Gastroesophageal sphincter (tissue), 3 donors: ENCODE data around the gene RANBP3.

Experiments used
- CTCF ChIP-seq, 4 experiments: fragments of 200-600 bp in 2 of 4; fragments of 450-650 bp in 2 of 4; sonication (generic) in 1 of 4; IDR thresholded peaks; one replicate each; pipeline ENCODE4 v1.5.1; 2017 to 2019; ENCODE audit warnings: antibody characterized with exemption in 4 of 4, mild to moderate bottlenecking in 2 of 4, moderate library complexity in 2 of 4
- EP300 ChIP-seq: sonication (generic); formaldehyde crosslinking; IDR thresholded peaks from one replicate; pipeline ENCODE4 v1.6.1; 2017; ENCODE audit warnings: antibody characterized with exemption, mild to moderate bottlenecking
- POLR2A ChIP-seq, 2 donors: fragments of 450-650 bp; IDR thresholded peaks; one replicate each; pipeline ENCODE4 v1.6.1; 2017; ENCODE audit warnings: antibody characterized with exemption in 2 of 2, mild to moderate bottlenecking in 2 of 2, moderate library complexity in 1 of 2
- POLR2AphosphoS5 ChIP-seq: sonication (generic); formaldehyde crosslinking; IDR thresholded peaks from one replicate; pipeline ENCODE4 v1.6.1; 2017; ENCODE audit warnings: antibody characterized with exemption

DNA sequence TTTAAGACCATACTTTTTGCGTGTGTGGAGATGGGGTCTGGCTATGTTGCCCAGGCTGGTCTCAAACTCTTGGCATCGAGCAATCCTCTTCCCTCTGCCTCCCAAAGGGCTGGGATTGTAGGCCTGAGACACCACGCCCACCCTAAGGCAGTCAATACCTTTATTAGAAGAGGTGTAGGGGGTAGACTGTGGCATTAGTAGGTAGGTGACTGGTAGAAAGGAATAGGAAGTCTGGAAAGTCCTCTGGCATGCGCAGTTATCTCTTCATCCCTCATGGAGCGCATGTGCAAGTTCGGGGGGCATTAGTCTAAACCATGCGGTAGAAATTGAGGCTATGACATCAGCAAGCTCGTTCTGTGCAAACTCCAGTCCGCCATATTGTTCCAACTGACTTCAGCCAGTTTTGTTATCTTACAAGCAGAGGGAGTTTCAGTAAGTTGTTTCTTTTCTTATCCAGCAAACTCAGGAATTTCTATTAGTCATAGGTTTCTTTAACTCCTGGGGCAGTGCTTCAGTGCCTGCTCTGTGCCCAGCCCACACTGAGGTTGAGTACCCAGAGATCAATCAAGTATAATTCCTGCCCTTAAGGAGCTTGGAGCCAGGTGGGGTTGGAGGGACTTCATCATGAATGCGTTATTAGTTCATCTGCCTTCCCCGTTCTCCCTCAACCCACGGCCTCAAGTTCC lies 7.3 kb upstream of the RANBP3 start:
- no peak for TF ChIP-seq CTCF (IDR thresholded peaks at IDR 0.05)
- TF ChIP-seq POLR2A (IDR thresholded peaks at IDR 0.05): no peak
- no peak for TF ChIP-seq EP300
- TF ChIP-seq POLR2AphosphoS5: no peak
